EL (cell line): ENCODE data around the gene BMP7.
"Not testable (repeated sequence)": the region's sequence is repeated elsewhere in the genome, so short reads cannot be mapped to it uniquely, and the experiment has no call there.

Experiments used
- DNase-seq: peaks from one replicate; pipeline ENCODE4 v3.0.0-alpha.2; 2016

BMP7 gene

DNA sequence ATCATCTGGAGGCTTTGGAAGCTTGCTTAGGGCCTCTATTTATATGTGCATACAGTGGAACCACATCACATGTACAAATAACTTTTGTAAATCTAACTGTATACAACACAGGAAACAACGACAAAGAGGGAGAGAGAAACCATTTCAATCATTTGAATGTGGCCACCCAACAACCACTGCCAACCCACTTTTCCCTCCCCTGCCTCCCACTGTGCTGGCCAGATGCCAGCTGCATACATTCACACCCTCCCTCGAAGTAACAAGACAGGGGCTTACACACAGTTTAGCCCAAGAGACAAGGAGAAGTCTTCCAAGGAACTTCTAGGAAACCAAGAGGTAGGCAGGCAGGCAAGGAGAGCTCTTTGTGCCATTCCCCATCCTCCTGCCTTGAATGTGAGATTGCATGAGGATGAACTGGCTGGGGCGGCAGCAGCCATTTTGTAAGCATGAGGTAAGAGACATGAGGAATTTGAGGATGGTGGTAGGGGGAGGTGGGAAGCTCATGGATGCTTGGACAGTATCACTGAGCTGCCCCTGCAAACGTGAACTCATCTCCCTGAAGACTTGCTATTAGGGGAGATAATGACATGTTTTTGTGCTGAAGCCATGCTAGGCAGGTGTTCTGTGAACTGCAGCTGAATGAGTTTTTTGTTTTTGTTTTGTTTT lies 18.2 kb downstream of the BMP7 start:
- DNase-seq: no peak

DNA sequence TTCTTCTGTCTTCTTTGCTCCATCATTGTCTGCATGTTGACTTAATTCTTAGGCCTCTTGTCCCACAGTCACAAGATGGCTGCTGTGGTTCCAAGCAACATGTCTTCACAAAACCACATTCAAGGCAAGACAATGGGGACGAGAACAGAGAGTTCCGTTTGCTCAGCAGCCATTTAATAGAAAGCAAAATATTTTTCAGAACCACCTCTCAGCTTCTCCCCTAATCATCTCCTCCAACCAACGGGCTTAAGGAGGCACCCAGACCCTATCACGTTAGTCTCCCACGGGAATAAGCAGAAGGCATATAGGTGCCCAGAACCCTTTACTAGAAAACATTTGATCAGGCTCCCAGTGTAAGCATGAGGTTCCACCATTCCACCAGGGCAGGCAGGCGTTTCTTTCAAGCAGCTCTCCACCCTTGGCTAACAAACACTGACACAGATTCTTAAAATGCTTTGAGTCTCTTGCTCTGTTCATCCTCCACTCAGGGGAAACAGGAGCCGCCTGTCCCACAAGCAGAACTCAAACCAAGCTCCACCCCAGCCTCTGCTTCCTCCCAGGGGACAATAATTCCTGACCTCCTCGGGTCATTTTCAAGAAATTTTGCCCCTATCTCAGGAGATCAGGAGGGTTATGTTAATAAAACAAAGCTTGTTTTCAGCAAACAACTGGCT lies 19.0 kb downstream of the BMP7 start:
- DNase-seq: no peak

- no peak for DNase-seq
Measured at GRCh38 chr20:57245997-57246396, 20.4 kb downstream of the BMP7 start.

DNA sequence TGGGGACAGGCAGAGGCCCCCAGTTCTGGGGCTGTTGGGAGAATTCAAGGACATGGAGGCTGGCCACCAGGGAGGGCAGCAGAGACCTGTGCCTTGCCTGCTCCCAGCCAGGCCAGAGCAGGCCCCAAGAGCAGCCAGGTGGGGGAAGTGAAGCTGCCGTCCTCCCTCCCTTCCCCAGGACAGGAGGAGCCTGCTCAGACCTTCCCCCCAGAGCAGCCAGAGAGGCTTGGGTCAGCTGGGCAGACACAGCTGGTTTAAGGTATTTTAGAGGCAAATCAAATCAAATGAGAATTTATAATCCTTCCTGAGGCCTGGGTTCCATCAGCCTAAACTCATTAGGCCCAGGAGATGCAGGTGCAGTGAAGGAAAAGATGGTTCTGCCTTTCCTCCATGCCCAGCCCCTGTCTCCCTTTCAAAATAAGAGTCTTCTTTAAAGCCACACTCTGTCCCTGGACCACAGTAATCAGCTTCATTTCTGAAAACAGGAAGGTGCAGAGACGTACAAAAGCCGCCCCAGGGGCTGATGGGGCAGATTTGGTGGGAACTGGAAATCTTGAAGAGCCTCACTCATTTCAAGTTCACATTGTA lies 21.7 kb downstream of the BMP7 start:
- no peak for DNase-seq

GRCh38 chr20:57244221-57244585 lies 22.2 kb downstream of the BMP7 start:
- no peak for DNase-seq

GRCh38 chr20:57243480-57244220 lies 22.8 kb downstream of the BMP7 start:
- no peak for DNase-seq

- DNase-seq: no peak
Measured at GRCh38 chr20:57242414-57242813, 24.0 kb downstream of the BMP7 start.

DNA sequence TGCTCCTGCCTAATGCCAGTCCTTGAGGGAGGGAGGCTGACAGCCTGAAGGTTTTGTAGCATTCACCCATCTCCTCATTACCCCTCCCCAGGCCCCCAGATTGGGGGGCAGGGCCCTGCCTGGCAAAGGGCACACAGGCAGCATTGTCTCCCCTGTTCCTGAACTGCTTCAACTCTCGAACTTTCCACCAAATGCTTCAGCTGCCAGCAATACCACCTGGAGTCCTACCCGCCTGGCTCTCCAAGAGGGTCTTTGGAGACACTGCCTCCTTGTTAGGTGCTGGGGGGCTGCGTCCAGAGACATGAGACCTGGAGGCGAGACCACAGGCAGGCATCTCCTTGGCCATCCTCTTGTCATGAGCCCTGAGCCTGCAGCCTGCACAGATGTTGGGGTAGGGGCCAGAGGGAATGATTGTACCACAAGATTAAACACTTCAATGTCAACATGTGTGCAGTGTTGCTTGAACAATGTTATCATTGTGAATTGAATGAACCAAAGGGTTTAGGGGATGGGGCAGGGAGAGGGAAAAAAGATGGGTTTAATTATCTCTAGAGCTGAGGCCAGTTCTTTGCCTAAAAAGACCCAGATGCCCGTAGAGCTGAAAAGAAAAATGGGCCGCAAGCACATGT lies 25.0 kb downstream of the BMP7 start:
- no peak for DNase-seq

DNA sequence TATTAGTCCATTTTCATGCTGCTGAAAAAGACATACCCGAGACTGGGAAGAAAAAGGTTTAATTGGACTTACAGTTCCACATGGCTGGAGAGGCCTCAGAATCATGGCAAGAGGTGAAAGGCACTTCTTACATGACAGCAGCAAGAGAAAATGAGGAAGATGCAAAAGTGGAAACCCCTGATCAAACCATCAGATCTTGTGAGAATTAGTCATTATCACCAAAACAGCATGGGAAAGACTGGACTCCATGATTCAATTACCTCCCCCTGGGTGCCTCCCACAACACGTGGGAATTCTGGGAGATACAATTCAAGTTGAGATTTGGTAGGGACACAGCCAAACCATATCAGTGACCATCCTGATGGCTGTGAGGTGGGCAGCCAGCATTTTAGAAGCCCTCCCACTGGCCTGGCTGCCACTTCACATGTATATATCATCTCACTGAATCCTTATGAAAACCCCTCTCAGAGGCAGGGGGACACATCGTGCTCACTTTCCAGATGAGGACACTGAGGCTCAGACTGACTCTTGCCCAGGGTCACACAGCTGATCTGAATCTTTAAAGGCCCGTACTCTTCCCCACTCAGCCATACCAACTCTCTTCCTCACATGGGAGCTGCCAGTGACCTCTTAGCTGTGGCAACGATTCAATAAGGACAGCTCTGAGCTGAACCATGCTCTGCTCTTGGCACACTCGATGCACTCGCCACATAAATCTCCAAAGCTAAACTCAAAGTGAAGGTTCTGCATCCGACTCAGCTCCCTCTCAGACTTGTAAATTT lies 25.7 kb downstream of the BMP7 start:
- no peak for DNase-seq

DNA sequence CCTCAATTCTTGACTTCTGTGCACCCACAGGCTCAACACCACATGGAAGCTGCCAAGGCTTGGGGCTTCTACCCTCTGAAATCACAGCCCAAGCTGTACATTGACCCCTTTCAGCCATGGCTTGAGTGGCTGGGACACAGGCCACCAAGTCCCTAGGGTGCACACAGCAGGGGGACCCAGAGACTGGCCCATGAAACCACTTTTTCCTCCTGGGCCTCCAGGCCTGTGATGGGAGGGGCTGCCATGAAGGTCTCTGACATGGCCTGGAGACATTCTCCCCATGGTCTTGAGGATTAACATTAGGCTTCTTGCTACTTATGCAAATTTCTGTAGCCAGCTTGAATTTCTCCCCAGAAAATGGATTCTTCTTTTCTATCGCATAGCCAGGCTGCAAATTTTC lies 26.7 kb downstream of the BMP7 start:
- DNase-seq: not testable (repeated sequence)

GRCh38 chr20:57239324-57239723 lies 27.1 kb downstream of the BMP7 start:
- DNase-seq: not testable (repeated sequence)

DNA sequence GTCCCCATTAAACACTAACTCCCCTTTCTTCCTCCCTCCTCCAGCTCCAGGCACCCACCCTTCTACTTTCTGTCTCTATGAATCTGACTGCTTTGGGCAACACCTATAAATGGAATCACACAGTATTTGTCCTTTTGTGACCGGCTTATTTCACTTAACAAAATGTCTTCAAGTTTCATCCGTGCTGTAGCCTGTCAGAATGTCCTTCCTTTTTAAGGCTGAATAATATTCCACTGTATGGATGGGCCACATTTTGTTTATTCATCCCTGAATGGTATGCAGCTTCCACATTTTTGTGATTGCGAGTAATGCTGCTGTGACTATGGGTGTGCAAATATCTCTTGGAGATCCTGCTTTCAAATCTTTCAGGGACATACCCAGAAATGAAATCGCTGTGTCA lies 28.4 kb downstream of the BMP7 start:
- no peak for DNase-seq

GRCh38 chr20:57237585-57237953 lies 28.9 kb downstream of the BMP7 start:
- DNase-seq: no peak

GRCh38 chr20:57236813-57237584 lies 29.4 kb downstream of the BMP7 start:
- no peak for DNase-seq

- DNase-seq: no peak
Measured at GRCh38 chr20:57234556-57235251, 31.7 kb downstream of the BMP7 start.

GRCh38 chr20:57231951-57232428 lies 34.5 kb downstream of the BMP7 start:
- no peak for DNase-seq

GRCh38 chr20:57231161-57231560 lies 35.3 kb downstream of the BMP7 start:
- DNase-seq: no peak

GRCh38 chr20:57230247-57230646 lies 36.2 kb downstream of the BMP7 start:
- no peak for DNase-seq

GRCh38 chr20:57229490-57229889 lies 37.0 kb downstream of the BMP7 start:
- DNase-seq: no peak

DNA sequence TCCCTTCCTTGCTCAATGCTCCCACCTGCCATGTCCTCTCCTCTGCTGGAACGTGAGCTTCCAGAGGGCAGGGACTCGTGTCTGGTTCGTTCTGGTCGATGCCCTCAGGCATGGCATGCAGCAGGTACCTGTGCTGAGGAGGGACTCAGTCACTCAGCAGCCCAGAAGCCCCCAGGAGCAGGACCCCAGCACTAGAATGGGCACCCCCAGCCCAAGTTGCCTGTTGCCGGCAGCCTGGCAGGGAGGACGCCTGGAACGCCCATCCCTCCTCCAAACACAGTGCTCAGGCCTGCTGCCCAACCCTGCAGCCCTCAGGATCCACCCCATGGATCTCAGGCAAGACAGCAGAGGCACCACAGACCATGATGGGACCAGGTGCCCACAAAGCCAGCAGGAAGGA lies 40.6 kb downstream of the BMP7 start:
- DNase-seq: no peak

GRCh38 chr20:57225197-57225733 lies 41.2 kb downstream of the BMP7 start:
- no peak for DNase-seq
